Measurements from ENCODE around the gene RIMBP3B.
"Not testable (repeated sequence)": the region's sequence is repeated elsewhere in the genome, so short reads cannot be mapped to it uniquely, and the experiment has no call there.

Gene RIMBP3B, protein sequence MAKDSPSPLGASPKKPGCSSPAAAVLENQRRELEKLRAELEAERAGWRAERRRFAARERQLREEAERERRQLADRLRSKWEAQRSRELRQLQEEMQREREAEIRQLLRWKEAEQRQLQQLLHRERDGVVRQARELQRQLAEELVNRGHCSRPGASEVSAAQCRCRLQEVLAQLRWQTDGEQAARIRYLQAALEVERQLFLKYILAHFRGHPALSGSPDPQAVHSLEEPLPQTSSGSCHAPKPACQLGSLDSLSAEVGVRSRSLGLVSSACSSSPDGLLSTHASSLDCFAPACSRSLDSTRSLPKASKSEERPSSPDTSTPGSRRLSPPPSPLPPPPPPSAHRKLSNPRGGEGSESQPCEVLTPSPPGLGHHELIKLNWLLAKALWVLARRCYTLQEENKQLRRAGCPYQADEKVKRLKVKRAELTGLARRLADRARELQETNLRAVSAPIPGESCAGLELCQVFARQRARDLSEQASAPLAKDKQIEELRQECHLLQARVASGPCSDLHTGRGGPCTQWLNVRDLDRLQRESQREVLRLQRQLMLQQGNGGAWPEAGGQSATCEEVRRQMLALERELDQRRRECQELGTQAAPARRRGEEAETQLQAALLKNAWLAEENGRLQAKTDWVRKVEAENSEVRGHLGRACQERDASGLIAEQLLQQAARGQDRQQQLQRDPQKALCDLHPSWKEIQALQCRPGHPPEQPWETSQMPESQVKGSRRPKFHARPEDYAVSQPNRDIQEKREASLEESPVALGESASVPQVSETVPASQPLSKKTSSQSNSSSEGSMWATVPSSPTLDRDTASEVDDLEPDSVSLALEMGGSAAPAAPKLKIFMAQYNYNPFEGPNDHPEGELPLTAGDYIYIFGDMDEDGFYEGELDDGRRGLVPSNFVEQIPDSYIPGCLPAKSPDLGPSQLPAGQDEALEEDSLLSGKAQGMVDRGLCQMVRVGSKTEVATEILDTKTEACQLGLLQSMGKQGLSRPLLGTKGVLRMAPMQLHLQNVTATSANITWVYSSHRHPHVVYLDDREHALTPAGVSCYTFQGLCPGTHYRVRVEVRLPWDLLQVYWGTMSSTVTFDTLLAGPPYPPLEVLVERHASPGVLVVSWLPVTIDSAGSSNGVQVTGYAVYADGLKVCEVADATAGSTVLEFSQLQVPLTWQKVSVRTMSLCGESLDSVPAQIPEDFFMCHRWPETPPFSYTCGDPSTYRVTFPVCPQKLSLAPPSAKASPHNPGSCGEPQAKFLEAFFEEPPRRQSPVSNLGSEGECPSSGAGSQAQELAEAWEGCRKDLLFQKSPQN (N-terminal part only)

DNA sequence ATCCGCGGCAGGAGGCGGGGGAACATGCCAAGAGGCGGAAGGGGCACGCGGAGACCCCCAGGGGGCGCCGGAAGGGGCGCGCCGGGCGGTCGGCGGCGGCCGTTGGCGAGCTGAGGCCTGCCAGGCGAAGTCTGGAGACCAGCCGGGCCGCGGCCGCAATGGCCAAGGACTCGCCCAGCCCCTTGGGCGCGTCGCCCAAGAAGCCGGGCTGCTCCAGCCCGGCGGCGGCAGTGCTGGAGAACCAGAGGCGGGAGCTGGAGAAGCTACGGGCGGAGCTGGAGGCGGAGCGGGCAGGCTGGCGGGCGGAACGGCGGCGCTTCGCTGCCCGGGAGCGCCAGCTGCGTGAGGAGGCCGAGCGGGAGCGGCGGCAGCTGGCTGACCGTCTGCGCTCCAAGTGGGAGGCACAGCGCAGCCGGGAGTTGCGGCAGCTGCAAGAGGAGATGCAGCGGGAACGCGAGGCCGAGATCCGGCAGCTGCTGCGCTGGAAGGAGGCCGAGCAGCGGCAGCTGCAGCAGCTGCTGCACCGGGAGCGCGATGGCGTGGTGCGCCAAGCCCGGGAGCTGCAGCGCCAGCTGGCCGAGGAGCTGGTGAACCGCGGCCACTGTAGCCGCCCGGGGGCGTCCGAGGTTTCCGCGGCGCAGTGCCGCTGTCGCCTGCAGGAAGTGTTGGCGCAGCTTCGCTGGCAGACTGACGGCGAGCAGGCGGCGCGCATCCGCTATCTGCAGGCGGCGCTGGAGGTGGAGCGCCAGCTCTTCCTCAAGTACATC lies at the start of gene RIMBP3B:
TSS of gene RIMBP3B (plus strand) at position 51 of the 767 bp plus-strand sequence. CDS start at position 159, 108 bp downstream.
- not testable (repeated sequence) for H3K27me3 ChIP-seq (ENCODE audit: control insufficient read depth, insufficient read depth, low read length); H3K4me1 ChIP-seq (ENCODE audit: control insufficient read depth, insufficient read depth, low read length); H3K36me3 ChIP-seq (ENCODE audit: control insufficient read depth, insufficient read depth, low read length); H3K4me3 ChIP-seq (ENCODE audit: low read depth, low read length); H3K9ac ChIP-seq (ENCODE audit: low read depth, low read length); H3K9me3 ChIP-seq (ENCODE audit: control insufficient read depth, insufficient read depth, low read length)

DNA sequence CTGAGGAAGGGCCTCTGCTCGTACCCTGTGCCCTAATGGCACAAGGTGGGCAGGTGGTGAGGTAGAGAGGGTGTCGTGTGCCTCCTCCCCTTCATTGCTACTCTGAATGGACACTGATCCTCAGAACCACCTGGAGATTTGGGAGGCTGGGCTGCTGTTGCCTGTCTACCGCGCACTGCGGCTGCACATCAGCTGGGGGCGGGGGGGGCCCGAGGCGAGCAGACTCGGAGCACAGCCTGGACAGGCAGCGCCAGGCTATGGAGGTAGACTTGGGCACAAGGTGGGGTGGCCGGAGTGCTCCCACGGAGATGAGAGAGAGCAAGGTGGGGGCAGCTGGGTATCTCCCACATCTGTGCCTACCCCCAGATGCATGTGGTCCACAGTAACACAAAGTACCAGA lies 26.0 kb upstream of the RIMBP3B start:
- not testable (repeated sequence) for H3K4me1 ChIP-seq (ENCODE audit: control insufficient read depth, insufficient read depth, low read length); H3K9ac ChIP-seq (ENCODE audit: low read depth, low read length); H3K9me3 ChIP-seq (ENCODE audit: control insufficient read depth, insufficient read depth, low read length); H3K27me3 ChIP-seq (ENCODE audit: control insufficient read depth, insufficient read depth, low read length); H3K36me3 ChIP-seq (ENCODE audit: control insufficient read depth, insufficient read depth, low read length); H3K4me3 ChIP-seq (ENCODE audit: low read depth, low read length)

DNA sequence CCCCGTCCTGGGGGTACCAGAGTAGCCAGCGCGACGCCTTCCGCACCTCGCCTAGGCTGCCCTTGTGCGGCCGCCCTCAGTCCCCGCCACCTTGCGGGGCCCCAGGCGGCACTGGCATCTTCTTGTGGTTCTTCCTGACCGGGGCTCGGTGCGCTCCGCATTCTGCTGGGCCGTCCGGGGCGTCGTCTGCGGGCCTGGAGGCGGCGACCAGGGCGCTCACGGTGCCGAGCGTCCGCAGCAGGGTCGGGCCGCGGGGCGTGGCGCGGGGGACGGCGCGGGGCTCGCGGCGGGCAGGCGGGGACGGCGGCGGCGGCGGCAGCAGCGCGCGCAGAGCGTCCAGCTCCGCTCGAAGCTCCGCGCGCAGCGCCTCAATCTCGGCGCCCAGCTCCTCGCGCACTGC lies 23.0 kb upstream of the RIMBP3B start:
- H3K4me3 ChIP-seq (ENCODE audit: low read depth, low read length); H3K9ac ChIP-seq (ENCODE audit: low read depth, low read length); H3K36me3 ChIP-seq (ENCODE audit: control insufficient read depth, insufficient read depth, low read length); H3K9me3 ChIP-seq (ENCODE audit: control insufficient read depth, insufficient read depth, low read length); H3K4me1 ChIP-seq (ENCODE audit: control insufficient read depth, insufficient read depth, low read length); H3K27me3 ChIP-seq (ENCODE audit: control insufficient read depth, insufficient read depth, low read length): not testable (repeated sequence)

DNA sequence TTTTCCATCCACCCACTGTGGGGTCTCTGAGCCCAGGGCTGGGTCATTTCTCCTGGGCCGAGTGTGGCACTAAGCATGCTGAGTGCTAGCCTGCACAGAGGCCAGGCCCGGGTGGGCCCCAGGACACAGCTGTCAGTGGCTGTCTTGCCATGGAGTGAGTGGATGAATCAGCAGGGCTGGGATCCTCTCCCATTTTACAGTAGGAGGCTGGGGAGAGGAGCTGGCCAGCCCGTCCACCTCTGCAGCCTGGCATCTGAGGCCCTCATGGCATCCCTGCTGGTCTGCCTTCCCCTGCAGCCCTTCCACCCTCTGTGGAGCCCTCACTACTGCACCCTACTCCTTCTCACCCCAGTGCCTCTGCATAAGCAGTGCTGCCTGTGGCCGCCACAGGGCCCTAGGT lies 21.1 kb upstream of the RIMBP3B start:
- not testable (repeated sequence) for H3K27me3 ChIP-seq (ENCODE audit: control insufficient read depth, insufficient read depth, low read length); H3K4me1 ChIP-seq (ENCODE audit: control insufficient read depth, insufficient read depth, low read length); H3K36me3 ChIP-seq (ENCODE audit: control insufficient read depth, insufficient read depth, low read length); H3K9me3 ChIP-seq (ENCODE audit: control insufficient read depth, insufficient read depth, low read length); H3K9ac ChIP-seq (ENCODE audit: low read depth, low read length); H3K4me3 ChIP-seq (ENCODE audit: low read depth, low read length)

DNA sequence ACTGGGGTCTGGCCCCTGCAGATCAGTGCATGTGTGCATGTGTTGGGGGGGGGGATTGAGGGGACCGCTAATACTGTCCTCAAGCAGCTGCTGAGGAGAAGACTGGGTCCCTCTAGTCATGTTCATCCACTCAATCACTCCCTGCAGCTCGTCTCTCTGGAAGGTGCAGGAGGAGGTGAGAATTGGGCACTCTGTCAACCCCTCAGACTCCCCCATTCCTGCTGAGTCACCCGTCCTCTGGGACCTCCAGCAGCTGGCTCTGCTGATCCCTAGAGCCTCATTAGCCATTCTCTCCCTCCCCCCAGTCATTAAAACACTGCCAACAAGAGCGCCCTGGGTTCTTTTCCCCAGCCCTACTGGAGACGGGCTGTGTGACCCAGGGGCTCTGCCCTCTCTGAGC lies 20.5 kb upstream of the RIMBP3B start:
- not testable (repeated sequence) for H3K4me1 ChIP-seq (ENCODE audit: control insufficient read depth, insufficient read depth, low read length); H3K27me3 ChIP-seq (ENCODE audit: control insufficient read depth, insufficient read depth, low read length); H3K36me3 ChIP-seq (ENCODE audit: control insufficient read depth, insufficient read depth, low read length); H3K4me3 ChIP-seq (ENCODE audit: low read depth, low read length); H3K9me3 ChIP-seq (ENCODE audit: control insufficient read depth, insufficient read depth, low read length); H3K9ac ChIP-seq (ENCODE audit: low read depth, low read length)

DNA sequence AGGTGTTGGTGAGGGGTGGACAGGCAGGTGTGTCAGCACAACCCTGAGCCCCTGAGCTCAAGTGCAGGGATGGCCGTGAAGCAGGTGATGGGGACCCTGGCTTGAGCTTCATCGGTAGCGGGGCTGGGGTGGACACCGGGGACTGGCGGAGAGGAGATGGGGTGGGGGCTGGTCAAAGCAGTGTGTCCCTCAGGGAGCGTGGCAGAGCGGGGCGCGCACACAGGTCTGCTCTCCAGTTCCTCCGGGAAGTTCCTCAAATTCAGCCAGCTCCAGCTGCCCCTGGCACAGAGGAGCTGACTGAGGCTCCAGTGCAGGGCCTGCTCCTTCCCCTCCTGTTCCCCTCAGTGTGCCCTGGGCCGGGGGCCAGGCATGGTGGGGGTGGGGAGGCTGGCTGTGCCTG lies 19.7 kb upstream of the RIMBP3B start:
- not testable (repeated sequence) for H3K4me3 ChIP-seq (ENCODE audit: low read depth, low read length); H3K27me3 ChIP-seq (ENCODE audit: control insufficient read depth, insufficient read depth, low read length); H3K4me1 ChIP-seq (ENCODE audit: control insufficient read depth, insufficient read depth, low read length); H3K36me3 ChIP-seq (ENCODE audit: control insufficient read depth, insufficient read depth, low read length); H3K9me3 ChIP-seq (ENCODE audit: control insufficient read depth, insufficient read depth, low read length); H3K9ac ChIP-seq (ENCODE audit: low read depth, low read length)

DNA sequence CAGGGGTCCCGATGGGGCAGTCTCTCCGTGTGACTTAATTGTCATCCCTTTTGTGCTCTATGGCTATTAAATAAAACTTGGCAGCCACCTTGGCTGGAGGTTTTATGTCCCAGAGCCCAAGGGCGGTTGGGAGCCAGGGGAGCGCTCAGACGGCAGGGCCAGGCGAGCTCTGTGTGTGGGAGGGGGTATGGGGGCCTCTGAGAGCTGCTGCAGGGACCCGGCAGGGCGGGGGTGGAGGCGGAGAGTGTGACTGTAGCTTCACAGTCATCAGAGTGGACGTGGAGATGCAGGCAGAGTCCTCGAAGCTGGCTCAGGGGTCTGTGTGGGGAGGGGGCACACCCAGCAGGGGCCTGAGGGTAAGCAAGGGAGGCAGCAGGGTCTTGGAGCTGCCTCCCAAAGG lies 19.2 kb upstream of the RIMBP3B start:
- H3K27me3 ChIP-seq (ENCODE audit: control insufficient read depth, insufficient read depth, low read length); H3K4me3 ChIP-seq (ENCODE audit: low read depth, low read length); H3K36me3 ChIP-seq (ENCODE audit: control insufficient read depth, insufficient read depth, low read length); H3K4me1 ChIP-seq (ENCODE audit: control insufficient read depth, insufficient read depth, low read length); H3K9ac ChIP-seq (ENCODE audit: low read depth, low read length); H3K9me3 ChIP-seq (ENCODE audit: control insufficient read depth, insufficient read depth, low read length): not testable (repeated sequence)

DNA sequence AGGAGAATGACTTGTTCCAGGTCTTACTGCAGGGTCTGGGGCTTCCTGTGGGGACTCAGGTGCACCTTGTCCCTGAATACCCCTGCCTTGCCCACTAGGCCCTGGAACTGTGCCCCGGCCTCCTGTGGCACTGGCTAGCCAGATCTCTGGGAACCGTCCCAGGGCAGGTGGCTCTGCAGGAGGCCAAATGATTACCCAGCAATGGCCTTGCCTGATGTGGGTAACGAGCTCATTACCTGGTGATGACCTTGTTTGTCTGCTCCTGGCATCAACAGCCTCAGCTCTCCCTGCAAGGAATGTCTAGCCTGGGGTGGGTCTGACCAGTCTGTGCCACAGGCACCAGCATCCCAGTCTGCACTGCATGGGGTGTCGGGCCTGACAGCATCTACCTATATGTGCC lies 18.2 kb upstream of the RIMBP3B start:
- H3K27me3 ChIP-seq (ENCODE audit: control insufficient read depth, insufficient read depth, low read length); H3K9ac ChIP-seq (ENCODE audit: low read depth, low read length); H3K36me3 ChIP-seq (ENCODE audit: control insufficient read depth, insufficient read depth, low read length); H3K4me1 ChIP-seq (ENCODE audit: control insufficient read depth, insufficient read depth, low read length); H3K4me3 ChIP-seq (ENCODE audit: low read depth, low read length); H3K9me3 ChIP-seq (ENCODE audit: control insufficient read depth, insufficient read depth, low read length): not testable (repeated sequence)

DNA sequence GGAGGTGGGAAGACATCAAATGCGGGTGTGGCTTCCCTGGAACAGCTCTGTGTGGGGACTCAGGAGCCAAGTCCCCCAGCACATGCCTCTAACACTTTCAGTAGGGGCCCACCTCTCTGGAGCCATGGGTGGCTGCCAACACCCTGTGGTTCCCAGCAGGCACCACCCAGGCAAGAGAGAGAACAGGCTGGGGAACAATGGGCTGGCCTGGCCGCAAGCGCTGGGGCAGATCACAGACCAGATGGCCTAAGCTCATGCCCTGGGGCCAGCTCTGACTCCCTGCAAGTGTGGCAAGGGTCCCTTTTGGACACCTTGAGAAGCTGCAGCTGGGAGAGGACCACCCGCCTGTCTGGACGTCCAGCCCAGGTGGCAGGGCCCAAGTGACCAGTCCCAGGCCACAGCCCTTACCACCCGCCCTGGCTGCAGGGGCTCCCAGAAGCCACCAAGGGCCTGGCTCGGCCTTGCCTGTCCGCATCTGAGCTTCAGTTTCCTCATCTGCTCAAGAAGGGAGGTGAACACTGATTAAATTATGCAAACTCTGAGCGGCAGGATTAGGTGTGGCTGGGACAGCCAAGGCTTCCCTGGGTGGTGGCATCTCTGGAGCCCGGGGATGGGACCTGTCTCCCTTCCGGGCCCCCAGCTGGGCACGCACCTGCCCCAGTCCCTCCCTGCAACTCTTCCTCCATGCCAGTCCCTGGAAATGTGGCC lies 14.8 kb upstream of the RIMBP3B start:
- H3K9ac ChIP-seq (ENCODE audit: low read depth, low read length); H3K27me3 ChIP-seq (ENCODE audit: control insufficient read depth, insufficient read depth, low read length); H3K9me3 ChIP-seq (ENCODE audit: control insufficient read depth, insufficient read depth, low read length); H3K36me3 ChIP-seq (ENCODE audit: control insufficient read depth, insufficient read depth, low read length); H3K4me1 ChIP-seq (ENCODE audit: control insufficient read depth, insufficient read depth, low read length); H3K4me3 ChIP-seq (ENCODE audit: low read depth, low read length): not testable (repeated sequence)

DNA sequence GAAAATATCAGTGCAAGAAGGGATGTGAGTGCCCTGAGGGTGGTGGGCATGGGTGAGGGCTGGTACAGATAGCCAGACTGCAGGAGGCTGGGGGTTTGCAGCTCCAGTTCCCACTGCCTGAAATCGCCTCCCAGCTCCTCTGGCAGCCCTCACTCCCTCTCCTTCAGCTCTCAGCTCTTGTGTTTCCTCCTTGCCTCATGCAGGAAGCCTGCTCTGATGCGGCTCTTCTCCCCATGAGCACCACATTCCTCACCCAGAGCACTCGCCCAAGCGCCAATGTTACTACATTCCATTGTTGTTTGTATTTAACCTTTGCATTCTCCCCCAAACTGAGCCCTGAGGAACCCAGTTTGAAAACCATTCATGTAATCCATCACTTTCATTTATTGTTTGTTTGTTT lies 7.7 kb upstream of the RIMBP3B start:
- H3K4me1 ChIP-seq (ENCODE audit: control insufficient read depth, insufficient read depth, low read length); H3K4me3 ChIP-seq (ENCODE audit: low read depth, low read length); H3K36me3 ChIP-seq (ENCODE audit: control insufficient read depth, insufficient read depth, low read length); H3K27me3 ChIP-seq (ENCODE audit: control insufficient read depth, insufficient read depth, low read length); H3K9me3 ChIP-seq (ENCODE audit: control insufficient read depth, insufficient read depth, low read length); H3K9ac ChIP-seq (ENCODE audit: low read depth, low read length): not testable (repeated sequence)

Data from iPS-15b (cell line).